Left lung (tissue), 10 donors: ENCODE data around the gene TCF7L1. TPM values are rescaled to one million over a fixed set of nuclear protein-coding genes. Genes with fewer than 3 reads are reported as not detected.

Experiments used
- ATAC-seq: fragments of 200-7000 bp; cut with Tn5 transposase; one replicate; pipeline ENCODE4 v1.9.1; 2020; ENCODE audit warnings: moderate library complexity
- DNase-seq, 4 donors: peaks; one replicate each; pipeline ENCODE4 v3.0.0-alpha.2; 2013 to 2020
- H3K27ac ChIP-seq, 2 donors: fragments of 200-600 bp; sonication (generic) in 1 of 2; one replicate each; pipeline versions ENCODE4 v1.5.0 to v1.8.0; 2020 to 2021
- H3K27me3 ChIP-seq, 2 donors: fragments of 200-600 bp; sonication (generic) in 1 of 2; one replicate each; pipeline versions ENCODE4 v1.5.0 to v1.8.0; 2020 to 2021
- H3K36me3 ChIP-seq, 2 donors: fragments of 200-600 bp; sonication (generic) in 1 of 2; one replicate each; pipeline versions ENCODE4 v1.5.0 to v1.8.0; 2020 to 2021
- H3K4me1 ChIP-seq, 2 donors: fragments of 200-600 bp; one replicate each; pipeline ENCODE4 v1.8.0; 2021
- H3K4me3 ChIP-seq, 2 donors: fragments of 200-600 bp; sonication (generic) in 1 of 2; one replicate each; pipeline versions ENCODE4 v1.5.0 to v1.8.0; 2020 to 2021; ENCODE audit warnings: mild to moderate bottlenecking in 1 of 2
- H3K9me3 ChIP-seq, 2 donors: fragments of 200-600 bp; sonication (generic) in 1 of 2; one replicate each; pipeline versions ENCODE4 v1.5.0 to v1.8.0; 2020 to 2021
- intact Hi-C, 2 donors: fragments of 100-400 bp; cut with DNase I; formaldehyde crosslinking; loops; one replicate each; pipeline versions ENCODE4 v1.11.2 to v1.14.2; 2022
- polyA plus RNA-seq, 6 donors: library from polyadenylated mRNA; unstranded; fragments of 120-200 nt; gene quantifications; one replicate each; pipeline ENCODE4 v1.2.1, GENCODE V29; 2013; ENCODE audit not compliant: insufficient read length in 6 of 6
- total RNA-seq, 2 donors: library from RNA; stranded (reverse); fragmentation: NEBNext Ultra II Directional; extraction: Animal tissue kit (Norgen Biotek cat#: 25700); gene quantifications; one replicate each; pipeline ENCODE4 v1.2.1, GENCODE V29; 2021
- TF ChIP-seq, protein P1 (sequence below), 2 donors: fragments of 200-600 bp; sonication (generic) in 1 of 2; IDR thresholded peaks; one replicate each; pipeline versions ENCODE4 v1.5.0 to v1.8.0; 2021; ENCODE audit warnings: antibody characterized with exemption in 2 of 2
- donor health status: DM: no; HTN: yes; CAD: no.
- donor health status: DM: no; HTN: no; CAD: no.

Gene TCF7L1
- total and polyA plus RNA-seq, 8 donors, result 16.4 to 63.9 (median 57.5) TPM

DNA sequence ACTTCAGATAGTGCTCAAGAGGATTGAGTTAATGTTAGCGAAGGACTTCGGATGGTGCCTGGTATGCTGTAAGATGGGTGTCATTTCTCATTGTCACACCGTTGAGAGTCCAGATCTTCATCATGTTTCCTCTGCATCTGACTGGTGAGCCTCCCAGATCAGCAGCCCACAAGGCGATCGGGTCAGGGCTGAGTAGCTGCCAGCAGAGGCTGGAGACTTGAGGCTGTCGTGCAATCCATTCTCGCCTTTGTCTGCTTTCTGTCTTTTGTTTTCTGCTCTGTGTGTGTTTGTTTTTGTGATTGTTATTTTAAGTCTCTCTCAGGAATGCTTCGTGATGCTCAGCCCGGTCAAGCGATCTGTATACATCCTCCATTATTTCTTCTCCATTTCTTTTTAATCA is 98.8 kb downstream of the TCF7L1 start:
- no peak overlapping the region for H3K4me3 ChIP-seq
- TF ChIP-seq, protein P1, sequence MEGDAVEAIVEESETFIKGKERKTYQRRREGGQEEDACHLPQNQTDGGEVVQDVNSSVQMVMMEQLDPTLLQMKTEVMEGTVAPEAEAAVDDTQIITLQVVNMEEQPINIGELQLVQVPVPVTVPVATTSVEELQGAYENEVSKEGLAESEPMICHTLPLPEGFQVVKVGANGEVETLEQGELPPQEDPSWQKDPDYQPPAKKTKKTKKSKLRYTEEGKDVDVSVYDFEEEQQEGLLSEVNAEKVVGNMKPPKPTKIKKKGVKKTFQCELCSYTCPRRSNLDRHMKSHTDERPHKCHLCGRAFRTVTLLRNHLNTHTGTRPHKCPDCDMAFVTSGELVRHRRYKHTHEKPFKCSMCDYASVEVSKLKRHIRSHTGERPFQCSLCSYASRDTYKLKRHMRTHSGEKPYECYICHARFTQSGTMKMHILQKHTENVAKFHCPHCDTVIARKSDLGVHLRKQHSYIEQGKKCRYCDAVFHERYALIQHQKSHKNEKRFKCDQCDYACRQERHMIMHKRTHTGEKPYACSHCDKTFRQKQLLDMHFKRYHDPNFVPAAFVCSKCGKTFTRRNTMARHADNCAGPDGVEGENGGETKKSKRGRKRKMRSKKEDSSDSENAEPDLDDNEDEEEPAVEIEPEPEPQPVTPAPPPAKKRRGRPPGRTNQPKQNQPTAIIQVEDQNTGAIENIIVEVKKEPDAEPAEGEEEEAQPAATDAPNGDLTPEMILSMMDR (IDR thresholded peaks at IDR 0.05), result no peak
- no peaks in the 10 kb centered on the region for H3K27me3 ChIP-seq
- H3K27ac ChIP-seq, result no peak overlapping the region
- no peak for ATAC-seq
- no peaks in the 10 kb centered on the region for H3K4me1 ChIP-seq
- DNase-seq, result no peak
- intact Hi-C loops, result no loop called here
- no peaks in the 10 kb centered on the region for H3K36me3 ChIP-seq
- H3K9me3 ChIP-seq, result no peaks in the 10 kb centered on the region

DNA sequence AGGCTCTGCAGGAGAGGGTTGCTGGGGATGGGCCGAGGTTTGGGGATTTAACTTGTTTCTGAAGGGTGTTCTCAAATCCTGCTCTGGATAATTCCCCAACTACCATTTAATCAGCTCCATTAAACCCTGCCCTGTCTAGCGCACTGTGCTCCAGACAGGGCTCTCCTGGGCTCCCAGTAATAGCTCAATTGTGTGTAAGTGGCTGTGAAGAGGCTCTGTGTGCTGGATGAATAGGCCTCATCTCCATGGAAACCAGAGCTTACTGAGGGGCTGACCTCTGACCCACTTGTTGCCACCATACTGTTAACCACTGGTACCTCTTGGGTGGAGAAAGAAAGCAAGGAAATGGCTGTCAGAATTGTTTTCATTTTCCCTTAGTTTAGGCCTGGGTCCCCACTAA is 101.7 kb downstream of the TCF7L1 start:
- Histone ChIP-seq H3K36me3 (no peaks in the 10 kb centered on the region), H3K9me3 (no peaks in the 10 kb centered on the region), H3K27ac (no peak overlapping the region), H3K4me3 (no peak overlapping the region), H3K27me3 (no peaks in the 10 kb centered on the region), H3K4me1 (no peaks in the 10 kb centered on the region)
- TF ChIP-seq, protein P1 (IDR thresholded peaks at IDR 0.05), result no peak
- DNase-seq (peak in 1 of 4 donors; percentile 36), ATAC-seq (peak; percentile 48)
- intact Hi-C loops, result no loop called here

DNA sequence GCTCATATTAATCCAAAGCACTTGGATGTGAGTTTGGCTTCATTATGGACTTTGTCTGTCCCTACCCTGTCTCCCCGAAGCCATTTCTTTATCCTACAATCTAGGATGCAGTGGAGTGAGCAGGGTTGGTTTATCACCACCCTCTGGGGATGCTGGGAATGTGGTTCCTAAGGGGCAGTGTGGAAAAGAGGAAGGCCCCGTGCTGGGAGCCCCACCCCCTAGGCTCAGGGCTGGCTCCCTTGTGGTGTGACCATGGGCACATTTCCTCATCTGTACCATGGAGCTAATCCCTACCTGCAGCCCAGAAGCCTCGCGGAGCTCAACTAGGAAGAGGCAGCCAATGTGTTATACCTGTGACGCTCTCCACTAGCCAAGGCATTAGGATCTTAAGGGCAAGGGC is 102.1 kb downstream of the TCF7L1 start:
- TF ChIP-seq, protein P1 (IDR thresholded peaks at IDR 0.05), result no peak
- ATAC-seq, result no peak
- DNase-seq, result no peak
- Histone ChIP-seq H3K27me3 (no peaks in the 10 kb centered on the region), H3K4me3 (no peak overlapping the region), H3K36me3 (no peaks in the 10 kb centered on the region), H3K27ac (no peak overlapping the region), H3K4me1 (no peaks in the 10 kb centered on the region), H3K9me3 (no peaks in the 10 kb centered on the region)
- intact Hi-C loops, result no loop called here

DNA sequence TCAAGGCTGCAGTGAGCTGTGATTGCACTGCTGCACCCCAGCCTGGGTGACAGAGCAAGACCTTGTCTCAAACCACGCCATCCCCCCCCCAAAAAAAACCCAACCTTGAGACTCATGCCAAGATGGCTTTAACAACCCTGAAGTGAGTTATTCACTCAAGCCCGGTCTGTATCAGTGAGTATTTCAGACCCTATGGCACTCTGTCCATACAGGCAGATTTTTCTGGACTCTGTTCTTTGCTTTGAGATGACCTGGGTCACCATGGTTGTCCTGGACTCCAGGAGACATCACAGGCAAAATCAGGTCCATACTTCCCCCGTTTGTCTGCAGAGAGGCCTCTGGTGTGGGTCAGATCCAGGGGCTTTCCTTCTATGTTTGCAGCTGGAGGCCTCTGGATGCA is 102.9 kb downstream of the TCF7L1 start:
- Histone ChIP-seq H3K9me3 (no peaks in the 10 kb centered on the region), H3K27me3 (no peaks in the 10 kb centered on the region), H3K27ac (no peak overlapping the region), H3K4me1 (peaks cover 0 to 5% of the 10 kb centered on the region in 2 donors), H3K36me3 (no peaks in the 10 kb centered on the region), H3K4me3 (no peak overlapping the region)
- no peak for ATAC-seq
- intact Hi-C loops, result no loop called here
- TF ChIP-seq, protein P1 (IDR thresholded peaks at IDR 0.05), result no peak
- no peak for DNase-seq

DNA sequence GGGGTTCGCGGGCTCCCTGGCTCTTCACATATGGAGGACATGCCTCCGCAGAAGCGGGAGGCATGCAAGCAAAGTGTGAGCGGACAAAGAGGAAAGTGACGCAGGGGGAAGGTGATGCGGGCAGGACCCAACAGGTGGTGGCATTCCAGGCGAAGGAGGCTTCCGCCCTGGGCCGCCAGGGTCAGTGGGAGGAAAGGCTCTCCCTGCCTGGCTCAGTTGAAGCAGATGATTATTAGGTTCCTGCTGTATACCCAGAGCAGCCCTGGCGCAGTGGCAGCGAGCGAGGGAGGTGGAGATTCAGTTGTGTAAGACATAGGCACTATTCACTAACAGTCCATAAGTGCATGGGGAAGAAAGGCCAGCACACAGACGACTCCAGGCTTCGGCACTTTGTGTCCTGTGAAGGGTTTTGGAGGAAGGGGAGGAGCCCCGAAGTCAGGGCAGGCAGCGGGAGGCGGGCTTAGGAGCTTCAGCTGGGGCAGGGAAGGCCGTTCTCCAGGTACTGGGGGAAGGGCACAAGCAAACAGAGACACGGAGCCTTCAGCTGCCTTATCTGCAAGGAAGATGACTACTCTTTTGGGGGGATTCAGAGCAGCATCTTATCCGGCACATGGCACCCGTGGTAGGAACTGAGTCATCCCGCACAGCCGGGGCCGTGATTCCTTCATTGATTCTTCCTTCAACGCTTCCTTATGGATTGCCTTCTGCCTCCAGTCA is 104.8 kb downstream of the TCF7L1 start:
- Histone ChIP-seq H3K27me3 (no peaks in the 10 kb centered on the region), H3K4me3 (no peak overlapping the region), H3K4me1 (peaks cover under 1 to 5% of the 10 kb centered on the region in 2 donors), H3K9me3 (no peaks in the 10 kb centered on the region), H3K36me3 (no peaks in the 10 kb centered on the region), H3K27ac (no peak overlapping the region)
- peak; percentile 87 for ATAC-seq
- TF ChIP-seq, protein P1 (IDR thresholded peaks at IDR 0.05), result no peak
- intact Hi-C loops, result no loop called here
- peak in 2 of 4 donors; percentile 48 to 64 for DNase-seq
